GM12878 (cell line): Measurements from ENCODE around the gene HES2. TPM values are rescaled to one million over a fixed set of nuclear protein-coding genes. Genes with fewer than 3 reads are reported as not detected.

Experiments
- ATAC-seq: fragments of 200-7000 bp; cut with Tn5 transposase; 3 replicates; pipeline ENCODE4 v1.9.1; 2020; ENCODE audit warnings: mild to moderate bottlenecking, moderate library complexity
- BruUV-seq: library from RNA; stranded (reverse); fragments of 400-500 nt; replicated peaks from 2 replicates; lab custom pipeline; 2021; lab: Mats Ljungman, UMichigan
- CTCF ChIA-PET: fragments of 300-600 bp; sonication (Branson Sonifier 250); formaldehyde crosslinking; extraction: SDS; loops from one replicate; lab custom pipeline; 2021; ENCODE audit warnings: inconsistent platforms; lab: Yijun Ruan, JAX
- POLR2A ChIA-PET: fragments of 350-600 bp; formaldehyde crosslinking; extraction: SDS; loops from one replicate; lab custom pipeline; 2021; ENCODE audit warnings: inconsistent platforms; lab: Charles Lee
- RAD21 ChIA-PET: fragments of 300-600 bp; sonication (Branson Sonifier 250); formaldehyde crosslinking; loops from one replicate; lab custom pipeline; 2023; ENCODE audit warnings: antibody characterized with exemption; ENCODE audit not compliant: unreplicated experiment; lab: Charles Lee
- SMC1A ChIA-PET: fragments of 300-600 bp; sonication (Branson Sonifier 250); formaldehyde crosslinking; loops from one replicate; lab custom pipeline; 2023; ENCODE audit not compliant: unreplicated experiment, uncharacterized antibody; lab: Charles Lee
- DNase-seq: peaks from one replicate; pipeline ENCODE4 v3.0.0-alpha.2; 2011; ENCODE audit warnings: low read depth, low spot score
- FAIRE-seq: peaks from 3 replicates; lab custom pipeline; 2011; peaks lifted over from hg19 to GRCh38; lab: Jason Lieb, UNC
- H2AFZ ChIP-seq: 2 replicates; pipeline ENCODE4 v1.6.0; 2011; ENCODE audit warnings: low read depth, low read length, control low read depth; ENCODE audit not compliant: control insufficient read depth
- H3K27ac ChIP-seq: 2 replicates; pipeline ENCODE4 v1.5.1; 2011; ENCODE audit warnings: control low read depth; ENCODE audit not compliant: control insufficient read depth, insufficient read depth
- H3K27me3 ChIP-seq, 2 experiments: replicated peaks in 1 of 2; 2 replicates each; pipeline versions ENCODE4 v1.6.0 to v1.6.1; 2011; ENCODE audit warnings: low read length in 1 of 2; ENCODE audit not compliant: control insufficient read depth in 2 of 2, insufficient read depth in 2 of 2
- H3K36me3 ChIP-seq, 2 experiments: 2 replicates each; pipeline ENCODE4 v1.5.1; 2011; ENCODE audit warnings: low read length in 1 of 2; ENCODE audit not compliant: control insufficient read depth in 2 of 2, insufficient read depth in 2 of 2
- H3K4me1 ChIP-seq: 2 replicates; pipeline ENCODE4 v1.6.1; 2011; ENCODE audit warnings: mild to moderate bottlenecking, low read length, moderate library complexity, mixed read lengths; ENCODE audit not compliant: control insufficient read depth, insufficient read depth
- H3K4me2 ChIP-seq: 2 replicates; pipeline ENCODE4 v1.6.0; 2011; ENCODE audit warnings: control low read depth; ENCODE audit not compliant: control insufficient read depth, insufficient read depth
- H3K4me3 ChIP-seq: fragments of 200-600 bp; sonication (generic); 2 replicates; pipeline ENCODE4 v1.5.1; 2016
- H3K79me2 ChIP-seq: 2 replicates; pipeline ENCODE4 v1.6.0; 2011; ENCODE audit warnings: low read length; ENCODE audit not compliant: control insufficient read depth, insufficient read depth
- H3K9ac ChIP-seq: 2 replicates; pipeline ENCODE4 v1.8.0; 2011; ENCODE audit warnings: low read length, control low read depth, mixed read lengths; ENCODE audit not compliant: control insufficient read depth, insufficient read depth
- H3K9me3 ChIP-seq: replicated peaks from 3 replicates; pipeline ENCODE4 v1.5.1; 2011; ENCODE audit warnings: mild to moderate bottlenecking, low read length; ENCODE audit not compliant: control insufficient read depth, insufficient read depth
- H4K20me1 ChIP-seq: 2 replicates; pipeline ENCODE4 v1.6.0; 2011; ENCODE audit not compliant: control insufficient read depth, insufficient read depth
- BRCA1 ChIP-seq: IDR thresholded peaks from 2 replicates; pipeline ENCODE4 v1.6.1; 2011; ENCODE audit warnings: low read depth, low read length, improper control_type of control experiment
- FOXK2 ChIP-seq: fragments of 450-650 bp; IDR thresholded peaks from 2 replicates; pipeline ENCODE4 v1.6.1; 2017; ENCODE audit warnings: mild to moderate bottlenecking, moderate library complexity
- HDGF ChIP-seq: fragments of 450-650 bp; IDR thresholded peaks from 2 replicates; pipeline ENCODE4 v1.6.1; 2016; ENCODE audit warnings: antibody characterized with exemption
- MTA3 ChIP-seq: IDR thresholded peaks from 2 replicates; pipeline ENCODE4 v1.6.1; 2012; ENCODE audit warnings: low read length, inconsistent platforms, borderline replicate concordance
- NBN ChIP-seq: fragments of 450-650 bp; IDR thresholded peaks from 2 replicates; pipeline ENCODE4 v1.6.1; 2016
- NR2C2 ChIP-seq: IDR thresholded peaks from 2 replicates; pipeline ENCODE4 v1.6.1; 2011; ENCODE audit warnings: borderline replicate concordance, low read depth; ENCODE audit not compliant: control insufficient read depth, insufficient read length
- NR2F1 ChIP-seq: fragments of 450-650 bp; conservative IDR thresholded peaks from 2 replicates; pipeline ENCODE4 v1.6.1; 2017; ENCODE audit warnings: mild to moderate bottlenecking
- RAD21 ChIP-seq: IDR thresholded peaks from 2 replicates; pipeline ENCODE4 v1.6.1; 2011; ENCODE audit warnings: mild to moderate bottlenecking, low read depth, low read length, moderate library complexity; ENCODE audit not compliant: insufficient read depth
- RFX5 ChIP-seq: IDR thresholded peaks from 2 replicates; pipeline ENCODE4 v1.6.1; 2011; ENCODE audit warnings: low read depth, low read length, improper control_type of control experiment
- RUNX3 ChIP-seq: IDR thresholded peaks from 2 replicates; pipeline ENCODE4 v1.6.1; 2012; ENCODE audit warnings: low read length, inconsistent platforms
- SMC3 ChIP-seq: IDR thresholded peaks from 2 replicates; pipeline ENCODE4 v1.6.1; 2011; ENCODE audit warnings: low read length, improper control_type of control experiment, borderline replicate concordance
- ZNF207 ChIP-seq: fragments of 450-650 bp; IDR thresholded peaks from 2 replicates; pipeline ENCODE4 v1.6.1; 2014; ENCODE audit warnings: antibody characterized with exemption, mild to moderate bottlenecking, borderline replicate concordance
- ZNF622 ChIP-seq: fragments of 450-650 bp; IDR thresholded peaks from 2 replicates; pipeline ENCODE4 v1.6.1; 2017; ENCODE audit warnings: mild to moderate bottlenecking, inconsistent platforms
- ZSCAN29 ChIP-seq: fragments of 450-650 bp; IDR thresholded peaks from 2 replicates; pipeline ENCODE4 v1.6.1; 2017; ENCODE audit warnings: mild to moderate bottlenecking, moderate library complexity
- WGBS: methylation state at CpG from one replicate; pipeline ENCODE4 v1.1.6; 2016; ENCODE audit warnings: low lambda C conversion rate; ENCODE audit not compliant: insufficient replicate concordance, insufficient coverage; ENCODE audit errors: missing lambda C conversion rate; 5-methylcytosine and 5-hydroxymethylcytosine counted together
- in situ Hi-C: fragments of 300-500 bp; cut with MboI; formaldehyde crosslinking; loops from 9 replicates; pipeline ENCODE4 v1.14.3; 2018; ENCODE audit warnings: mixed read lengths
- intact Hi-C: fragments of 100-400 bp; cut with micrococcal nuclease; formaldehyde crosslinking; loops from one replicate; pipeline ENCODE4 v1.14.2; 2022; ENCODE audit not compliant: unreplicated experiment
- polyA plus RNA-seq, 11 experiments: library from polyadenylated mRNA; depleted of rRNA in 4 of 11; unstranded in 6 of 11; stranded (reverse) in 5 of 11; fragments of >200 nt; fragmentation: Nextera tagmentation in 4 of 11; fragmentation: Illumina TruSeq in 1 of 11; extraction: Ambion mirVana in 4 of 11; extraction: Trizol in 1 of 11; gene quantifications; 1 replicate in 1 of 11; 2 replicates in 10 of 11; pipeline versions ENCODE4 v1.2.1 to v1.2.3, GENCODE V29; 2011 to 2016; ENCODE audit warnings: inconsistent platforms in 2 of 11, missing spikeins in 2 of 11, low read depth in 1 of 11
- total RNA-seq, 4 experiments: library from RNA; depleted of rRNA in 3 of 4; stranded (reverse); fragments of >200 nt in 3 of 4; fragmentation: Illumina TruSeq in 1 of 4; extraction: Trizol in 1 of 4; gene quantifications; 2 replicates each; pipeline versions ENCODE4 v1.2.1 to v1.2.3, GENCODE V29; 2013 to 2021
- TF ChIP-seq, protein P1 (sequence below): fragments of 450-650 bp; IDR thresholded peaks from 2 replicates; pipeline ENCODE4 v1.6.1; 2017; ENCODE audit warnings: mild to moderate bottlenecking, moderate library complexity
- TF ChIP-seq, protein P2 (sequence below), 3 experiments: IDR thresholded peaks in 2 of 3; conservative IDR thresholded peaks in 1 of 3; 2 replicates each; pipeline ENCODE4 v1.5.1; 2011; ENCODE audit warnings: low read depth in 3 of 3, low read length in 3 of 3, mild to moderate bottlenecking in 3 of 3, control low read depth in 2 of 3, moderate library complexity in 2 of 3, inconsistent platforms in 1 of 3, mixed read lengths in 1 of 3; ENCODE audit not compliant: control insufficient read depth in 2 of 3, insufficient read depth in 1 of 3; ENCODE audit errors: extremely low read depth in 1 of 3

HES2 gene
- total and polyA plus RNA-seq, 10 of the 15 experiments (the other 5 are each of a cell fraction or from before 2014, with no cell fraction given) = 0.13 to 2.0 (median 0.26) TPM

DNA sequence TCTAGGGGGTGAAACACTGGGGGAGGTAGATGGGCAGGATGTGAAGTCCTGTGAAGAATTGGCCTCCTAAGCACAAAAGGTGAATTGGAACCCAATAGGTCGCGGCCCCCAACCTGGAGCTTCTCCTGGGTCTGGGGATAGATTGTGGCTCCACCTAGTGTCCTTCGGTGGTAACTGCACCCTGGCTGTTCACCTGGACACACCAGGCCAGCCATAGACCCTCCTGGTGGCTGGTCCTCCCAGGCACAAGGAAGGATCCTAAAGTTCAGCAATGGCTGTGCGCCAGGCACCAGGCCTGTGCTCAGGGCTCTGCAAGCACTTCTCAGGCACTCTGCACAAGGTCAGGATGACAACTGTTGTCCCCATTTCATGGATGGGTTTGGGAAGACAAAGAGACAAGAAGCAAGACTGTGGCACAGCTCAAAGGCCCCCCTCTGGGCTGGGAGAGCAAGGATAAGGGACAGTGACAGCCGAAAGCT, 18.4 kb upstream of the HES2 start:
- FAIRE-seq (no peak), ATAC-seq (peak; percentile 86), DNase-seq (peak; percentile 12)
- POLR2A ChIA-PET = interaction anchor here (0.9 kb wide), 1 partner anchor 15 kb away, joined by 3 read pairs; no protein-coding TSS in a partner anchor
- no TSS peak for BruUV-seq
- H3K4me1 ChIP-seq = no peaks in the 10 kb centered on the region
- TF ChIP-seq FOXK2 (no peak), BRCA1 (no peak), NR2F1 (0 out of 2 replicates have a peak, but pooled peaks have one; percentile 33), NBN (0 out of 2 replicates have a peak, but pooled peaks have one; percentile 21), SMC3 (peak; percentile 67), NR2C2 (no peak), ZSCAN29 (no peak), ZNF622 (no peak), HDGF (0 out of 2 replicates have a peak, but pooled peaks have one; percentile 36), ZNF207 (no peak), RAD21 (peak; percentile 67), RUNX3 (peak; percentile 17; the same call in 1 of the 2 replicates), MTA3 (no peak), RFX5 (no peak)
- TF ChIP-seq, protein P1, sequence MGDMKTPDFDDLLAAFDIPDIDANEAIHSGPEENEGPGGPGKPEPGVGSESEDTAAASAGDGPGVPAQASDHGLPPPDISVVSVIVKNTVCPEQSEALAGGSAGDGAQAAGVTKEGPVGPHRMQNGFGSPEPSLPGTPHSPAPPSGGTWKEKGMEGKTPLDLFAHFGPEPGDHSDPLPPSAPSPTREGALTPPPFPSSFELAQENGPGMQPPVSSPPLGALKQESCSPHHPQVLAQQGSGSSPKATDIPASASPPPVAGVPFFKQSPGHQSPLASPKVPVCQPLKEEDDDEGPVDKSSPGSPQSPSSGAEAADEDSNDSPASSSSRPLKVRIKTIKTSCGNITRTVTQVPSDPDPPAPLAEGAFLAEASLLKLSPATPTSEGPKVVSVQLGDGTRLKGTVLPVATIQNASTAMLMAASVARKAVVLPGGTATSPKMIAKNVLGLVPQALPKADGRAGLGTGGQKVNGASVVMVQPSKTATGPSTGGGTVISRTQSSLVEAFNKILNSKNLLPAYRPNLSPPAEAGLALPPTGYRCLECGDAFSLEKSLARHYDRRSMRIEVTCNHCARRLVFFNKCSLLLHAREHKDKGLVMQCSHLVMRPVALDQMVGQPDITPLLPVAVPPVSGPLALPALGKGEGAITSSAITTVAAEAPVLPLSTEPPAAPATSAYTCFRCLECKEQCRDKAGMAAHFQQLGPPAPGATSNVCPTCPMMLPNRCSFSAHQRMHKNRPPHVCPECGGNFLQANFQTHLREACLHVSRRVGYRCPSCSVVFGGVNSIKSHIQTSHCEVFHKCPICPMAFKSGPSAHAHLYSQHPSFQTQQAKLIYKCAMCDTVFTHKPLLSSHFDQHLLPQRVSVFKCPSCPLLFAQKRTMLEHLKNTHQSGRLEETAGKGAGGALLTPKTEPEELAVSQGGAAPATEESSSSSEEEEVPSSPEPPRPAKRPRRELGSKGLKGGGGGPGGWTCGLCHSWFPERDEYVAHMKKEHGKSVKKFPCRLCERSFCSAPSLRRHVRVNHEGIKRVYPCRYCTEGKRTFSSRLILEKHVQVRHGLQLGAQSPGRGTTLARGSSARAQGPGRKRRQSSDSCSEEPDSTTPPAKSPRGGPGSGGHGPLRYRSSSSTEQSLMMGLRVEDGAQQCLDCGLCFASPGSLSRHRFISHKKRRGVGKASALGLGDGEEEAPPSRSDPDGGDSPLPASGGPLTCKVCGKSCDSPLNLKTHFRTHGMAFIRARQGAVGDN = no peak
- TF ChIP-seq, protein P2, sequence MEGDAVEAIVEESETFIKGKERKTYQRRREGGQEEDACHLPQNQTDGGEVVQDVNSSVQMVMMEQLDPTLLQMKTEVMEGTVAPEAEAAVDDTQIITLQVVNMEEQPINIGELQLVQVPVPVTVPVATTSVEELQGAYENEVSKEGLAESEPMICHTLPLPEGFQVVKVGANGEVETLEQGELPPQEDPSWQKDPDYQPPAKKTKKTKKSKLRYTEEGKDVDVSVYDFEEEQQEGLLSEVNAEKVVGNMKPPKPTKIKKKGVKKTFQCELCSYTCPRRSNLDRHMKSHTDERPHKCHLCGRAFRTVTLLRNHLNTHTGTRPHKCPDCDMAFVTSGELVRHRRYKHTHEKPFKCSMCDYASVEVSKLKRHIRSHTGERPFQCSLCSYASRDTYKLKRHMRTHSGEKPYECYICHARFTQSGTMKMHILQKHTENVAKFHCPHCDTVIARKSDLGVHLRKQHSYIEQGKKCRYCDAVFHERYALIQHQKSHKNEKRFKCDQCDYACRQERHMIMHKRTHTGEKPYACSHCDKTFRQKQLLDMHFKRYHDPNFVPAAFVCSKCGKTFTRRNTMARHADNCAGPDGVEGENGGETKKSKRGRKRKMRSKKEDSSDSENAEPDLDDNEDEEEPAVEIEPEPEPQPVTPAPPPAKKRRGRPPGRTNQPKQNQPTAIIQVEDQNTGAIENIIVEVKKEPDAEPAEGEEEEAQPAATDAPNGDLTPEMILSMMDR (IDR thresholded peaks at IDR 0.05 in 2 of 3, conservative IDR thresholded peaks at IDR 0.05 in 1 of 3; ENCODE audit: control insufficient read depth in 2 of 3, extremely low read depth in 1 of 3, insufficient read depth in 1 of 3, low read depth in 3 of 3, low read length in 3 of 3) = peak; percentile 86 to 96 (median 87)
- no peak overlapping the region for H3K4me3 ChIP-seq
- in situ Hi-C loops (no loop called here), intact Hi-C loops (loop anchor here (2.0 kb wide), 1 partner anchor 191 kb away; no protein-coding TSS in a partner anchor)
- H3K9me3 ChIP-seq = no peaks in the 10 kb centered on the region
- H3K79me2 ChIP-seq = no peaks in the 10 kb centered on the region
- no peaks in the 10 kb centered on the region for H3K36me3 ChIP-seq
- RAD21 ChIA-PET = interaction anchor here (0.8 to 4.2 kb wide), 7 partner anchors 16 to 90 kb away, joined by 3 to 44 read pairs (median 6); no protein-coding TSS in a partner anchor
- no peak overlapping the region for H3K27ac ChIP-seq
- peaks cover 4% of the 10 kb centered on the region for H4K20me1 ChIP-seq
- CTCF ChIA-PET = interaction anchor here (0.6 to 8.0 kb wide), 31 partner anchors 8 to 286 kb away, joined by 3 to 137 read pairs (median 5); partner anchors contain the start of genes ESPN, HES2, PLEKHG5 and TNFRSF25
- no peak overlapping the region for H3K9ac ChIP-seq
- SMC1A ChIA-PET = interaction anchor here (0.8 to 2.5 kb wide), 10 partner anchors 11 to 192 kb away, joined by 3 to 17 read pairs (median 3); no protein-coding TSS in a partner anchor
- 0% methylated on average over 5 of the region's 5 CpGs for WGBS
- H3K27me3 ChIP-seq = no peaks in the 10 kb centered on the region; a peak in 1 of 4 replicates
- no peak overlapping the region for H3K4me2 ChIP-seq
- H2AFZ ChIP-seq = no peak overlapping the region
